H9 (cell line): Measurements from ENCODE around the gene GABRB3. TPM values are rescaled to one million over a fixed set of nuclear protein-coding genes. Genes with fewer than 3 reads are reported as not detected.

ENCODE experiments used
- DNase-seq: peaks from one replicate; pipeline ENCODE4 v3.0.0-alpha.2; 2017
- H2AFZ ChIP-seq: one replicate; pipeline ENCODE4 v1.6.1; 2013; ENCODE audit warnings: mild to moderate bottlenecking, low read length, control low read depth, moderate library complexity
- H2AK5ac ChIP-seq: 2 replicates; pipeline ENCODE4 v1.6.1; 2013; ENCODE audit warnings: low read length, control low read depth, mixed read lengths; ENCODE audit not compliant: insufficient read length
- H2BK120ac ChIP-seq: one replicate; pipeline ENCODE4 v1.6.1; 2013; ENCODE audit warnings: low read depth, mild to moderate bottlenecking, low read length, control low read depth, inconsistent platforms; ENCODE audit not compliant: poor library complexity, severe bottlenecking
- H2BK12ac ChIP-seq: 2 replicates; pipeline ENCODE4 v1.6.1; 2013; ENCODE audit warnings: low read length, control low read depth, mixed read lengths, low read depth; ENCODE audit not compliant: insufficient read length
- H2BK15ac ChIP-seq: 2 replicates; pipeline ENCODE4 v1.6.1; 2013; ENCODE audit warnings: low read depth, low read length, control low read depth
- H2BK20ac ChIP-seq: one replicate; pipeline ENCODE4 v1.6.1; 2013; ENCODE audit warnings: low read depth, mild to moderate bottlenecking, low read length, control low read depth, inconsistent platforms; ENCODE audit not compliant: poor library complexity, severe bottlenecking
- H2BK5ac ChIP-seq: 2 replicates; pipeline ENCODE4 v1.6.1; 2013; ENCODE audit warnings: low read length, control low read depth, mixed read lengths; ENCODE audit not compliant: insufficient read length
- H3K14ac ChIP-seq: 2 replicates; pipeline ENCODE4 v1.6.1; 2013; ENCODE audit warnings: low read length, control low read depth; ENCODE audit not compliant: insufficient read depth
- H3K18ac ChIP-seq: 2 replicates; pipeline ENCODE4 v1.6.1; 2013; ENCODE audit warnings: low read depth, mild to moderate bottlenecking, mixed read lengths, low read length, control low read depth; ENCODE audit not compliant: insufficient read length
- H3K23ac ChIP-seq: 2 replicates; pipeline ENCODE4 v1.6.1; 2013; ENCODE audit warnings: low read length, control low read depth, mixed read lengths, low read depth; ENCODE audit not compliant: insufficient read length
- H3K23me2 ChIP-seq: 2 replicates; pipeline ENCODE4 v1.6.1; 2013; ENCODE audit warnings: low read depth, mild to moderate bottlenecking, mixed read lengths, low read length, control low read depth; ENCODE audit not compliant: insufficient read length, poor library complexity, severe bottlenecking
- H3K27ac ChIP-seq: 2 replicates; pipeline ENCODE4 v1.5.1; 2013; ENCODE audit warnings: low read length, control low read depth, mixed read lengths, low read depth; ENCODE audit not compliant: insufficient read length
- H3K27me3 ChIP-seq: 2 replicates; pipeline ENCODE4 v1.6.1; 2013; ENCODE audit warnings: low read length, control low read depth, inconsistent platforms; ENCODE audit not compliant: insufficient read depth
- H3K4ac ChIP-seq: 2 replicates; pipeline ENCODE4 v1.6.1; 2013; ENCODE audit warnings: low read depth, mild to moderate bottlenecking, control low read depth, inconsistent platforms, low read length, moderate library complexity
- H3K4me1 ChIP-seq: 2 replicates; pipeline ENCODE4 v1.6.1; 2013; ENCODE audit warnings: low read length, control low read depth, inconsistent platforms; ENCODE audit not compliant: insufficient read depth
- H3K4me2 ChIP-seq: 2 replicates; pipeline ENCODE4 v1.6.1; 2013; ENCODE audit warnings: low read length, control low read depth, mixed read lengths; ENCODE audit not compliant: insufficient read length, insufficient read depth
- H3K56ac ChIP-seq: 2 replicates; pipeline ENCODE4 v1.6.1; 2013; ENCODE audit warnings: low read depth, mild to moderate bottlenecking, mixed read lengths, low read length, control low read depth; ENCODE audit not compliant: insufficient read length
- H3K79me1 ChIP-seq: 2 replicates; pipeline ENCODE4 v1.6.1; 2013; ENCODE audit warnings: low read depth, mild to moderate bottlenecking, moderate library complexity, low read length, control low read depth, inconsistent platforms; ENCODE audit not compliant: insufficient read depth, poor library complexity, severe bottlenecking
- H3K79me2 ChIP-seq: 2 replicates; pipeline ENCODE4 v1.6.1; 2013; ENCODE audit warnings: low read length, control low read depth, inconsistent platforms; ENCODE audit not compliant: insufficient read depth
- H3K9ac ChIP-seq: 2 replicates; pipeline ENCODE4 v1.6.1; 2013; ENCODE audit warnings: low read length, control low read depth, mixed read lengths; ENCODE audit not compliant: insufficient read length; ENCODE audit errors: extremely low read depth
- H3K9me3 ChIP-seq: one replicate; pipeline ENCODE4 v1.6.1; 2013; ENCODE audit warnings: low read depth, low read length, inconsistent platforms; ENCODE audit not compliant: control insufficient read depth
- H3T11ph ChIP-seq: one replicate; pipeline ENCODE4 v1.6.1; 2013; ENCODE audit warnings: mild to moderate bottlenecking, low read length, control low read depth, inconsistent platforms
- H4K20me1 ChIP-seq: one replicate; pipeline ENCODE4 v1.6.1; 2013; ENCODE audit not compliant: control insufficient read depth, insufficient read length, insufficient read depth
- H4K5ac ChIP-seq: 2 replicates; pipeline ENCODE4 v1.6.1; 2013; ENCODE audit warnings: low read depth, mild to moderate bottlenecking, mixed read lengths, low read length, control low read depth; ENCODE audit not compliant: insufficient read length
- H4K8ac ChIP-seq: replicated peaks from 2 replicates; pipeline ENCODE4 v1.6.1; 2013; ENCODE audit warnings: low read length, control low read depth, mixed read lengths, low read depth; ENCODE audit not compliant: insufficient read length
- H4K91ac ChIP-seq: 2 replicates; pipeline ENCODE4 v1.6.1; 2013; ENCODE audit warnings: low read depth, mild to moderate bottlenecking, moderate library complexity, mixed read lengths, low read length, control low read depth; ENCODE audit not compliant: insufficient read length
- H3K27ac Mint-ChIP-seq, 3 experiments: 2 replicates in 2 of 3; 3 replicates in 1 of 3; pipeline ENCODE4 v1.8.0; 2020 to 2021; ENCODE audit warnings: mixed read lengths in 3 of 3, mild to moderate bottlenecking in 1 of 3, moderate library complexity in 1 of 3
- H3K27me3 Mint-ChIP-seq: 2 replicates; pipeline ENCODE4 v1.8.0; 2021; ENCODE audit warnings: low read depth, mild to moderate bottlenecking, moderate library complexity, mixed read lengths
- H3K36me3 Mint-ChIP-seq, 3 experiments: 2 replicates in 2 of 3; 3 replicates in 1 of 3; pipeline ENCODE4 v1.8.0; 2020 to 2021; ENCODE audit warnings: low read depth in 3 of 3, mixed read lengths in 3 of 3; ENCODE audit not compliant: insufficient read depth in 1 of 3
- H3K4me1 Mint-ChIP-seq, 2 experiments: 2 replicates each; pipeline ENCODE4 v1.8.0; 2020; ENCODE audit warnings: mixed read lengths in 2 of 2
- H3K4me3 Mint-ChIP-seq, 2 experiments: 2 replicates in 1 of 2; 3 replicates in 1 of 2; pipeline ENCODE4 v1.8.0; 2020 to 2021; ENCODE audit warnings: mild to moderate bottlenecking in 2 of 2, mixed read lengths in 2 of 2, moderate library complexity in 1 of 2
- H3K9me3 Mint-ChIP-seq, 2 experiments: 2 replicates in 1 of 2; 3 replicates in 1 of 2; pipeline ENCODE4 v1.8.0; 2020; ENCODE audit warnings: mild to moderate bottlenecking in 2 of 2, mixed read lengths in 2 of 2, moderate library complexity in 1 of 2
- CTCF ChIP-seq: fragments of 200-600 bp; sonication (generic); conservative IDR thresholded peaks from 3 replicates; pipeline ENCODE4 v1.8.0; 2021; ENCODE audit warnings: antibody characterized with exemption, mild to moderate bottlenecking
- WGBS: extraction: QIAGEN DNeasy Blood & Tissue Kit; methylation state at CpG from one replicate; pipeline ENCODE4 v1.1.7; 2013; ENCODE audit warnings: missing lambda C conversion rate, low lambda C conversion rate, mixed read lengths; ENCODE audit not compliant: insufficient read length; ENCODE audit errors: extremely low coverage; 5-methylcytosine and 5-hydroxymethylcytosine counted together
- total RNA-seq: library from RNA; stranded (reverse); gene quantifications from 2 replicates; pipeline ENCODE4 v1.2.1, GENCODE V29; 2021

GABRB3 gene
- total RNA-seq, 1 experiment from 2014 or later = 98.2 TPM

DNA sequence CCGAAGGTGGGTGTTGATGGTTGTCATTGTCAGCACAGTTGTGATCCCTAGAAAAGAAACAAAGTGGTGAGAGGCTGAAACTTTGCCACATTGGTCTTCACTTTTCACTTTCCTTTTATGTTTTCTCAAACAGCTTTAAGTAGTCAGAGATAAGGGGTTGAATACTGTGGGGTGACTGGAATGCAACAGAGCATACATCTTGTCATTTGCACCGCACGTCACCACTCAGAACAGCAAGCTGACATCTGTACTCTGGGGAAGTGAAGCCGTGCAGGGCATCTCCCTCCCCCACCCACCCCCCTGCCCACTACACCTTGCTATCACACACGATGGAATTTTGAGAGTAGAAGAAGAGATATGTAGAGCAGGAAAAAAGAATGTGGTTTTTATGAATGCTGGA is 211.7 kb downstream of the GABRB3 start:
- no peaks in the 10 kb centered on the region for H4K20me1 ChIP-seq
- H3K27me3 Mint-ChIP-seq = no peaks in the 10 kb centered on the region
- no peaks in the 10 kb centered on the region for H3K9me3 Mint-ChIP-seq
- H2BK5ac ChIP-seq = no peak overlapping the region
- H3K79me1 ChIP-seq = no peaks in the 10 kb centered on the region
- H3K4me2 ChIP-seq = no peak overlapping the region
- H2AK5ac ChIP-seq = no peak overlapping the region
- no peak overlapping the region for H3T11ph ChIP-seq
- H3K36me3 Mint-ChIP-seq = peaks cover 32 to 55% (median 49%) of the 10 kb centered on the region in 3 experiments
- H3K4me1 ChIP-seq = no peaks in the 10 kb centered on the region
- TF ChIP-seq CTCF = no peak
- H3K9me3 ChIP-seq = no peaks in the 10 kb centered on the region
- peaks cover 14 to 33% of the 10 kb centered on the region in 2 experiments for H3K4me1 Mint-ChIP-seq
- H3K14ac ChIP-seq = no peak overlapping the region
- no peak overlapping the region for H3K4ac ChIP-seq
- no peak overlapping the region for H4K8ac ChIP-seq
- H4K91ac ChIP-seq = no peak overlapping the region
- H3K56ac ChIP-seq = no peak overlapping the region
- no peak overlapping the region for H2BK15ac ChIP-seq
- peak overlapping the region in 1 of 3 experiments; percentile 81; a peak in 2 of 7 replicates for H3K27ac Mint-ChIP-seq
- no peak overlapping the region for H2AFZ ChIP-seq
- H2BK120ac ChIP-seq = no peak overlapping the region
- no peak overlapping the region for H3K23ac ChIP-seq
- H2BK12ac ChIP-seq = no peak overlapping the region
- no peaks in the 10 kb centered on the region for H3K27me3 ChIP-seq
- WGBS = no CpG with 5 or more reads among the region's 5 CpGs
- H3K18ac ChIP-seq = no peak overlapping the region
- H3K4me3 Mint-ChIP-seq = no peak overlapping the region
- no peak overlapping the region for H2BK20ac ChIP-seq
- no peak overlapping the region for H3K27ac ChIP-seq
- DNase-seq = no peak
- H3K79me2 ChIP-seq = no peaks in the 10 kb centered on the region
- H4K5ac ChIP-seq = no peak overlapping the region
- H3K23me2 ChIP-seq = no peaks in the 10 kb centered on the region
- no peak overlapping the region for H3K9ac ChIP-seq
